Central memory CD8-positive, alpha-beta T cell (primary cell): ENCODE measurements around the gene MRPS34.

Experiments used
- ATAC-seq: fragments of 150-1000 bp; cut with Tn5 transposase; replicated peaks from 2 replicates; pipeline ENCODE4 v1.10.0; 2022; ENCODE audit warnings: mild to moderate bottlenecking, moderate FRiP score, moderate number of reproducible peaks; ENCODE audit not compliant: poor library complexity, severe bottlenecking; ENCODE audit errors: extremely low read depth
- DNase-seq, 2 donors: peaks; one replicate each; pipeline ENCODE4 v3.0.0; 2021; ENCODE audit warnings: low spot score in 2 of 2
- H3K27ac Mint-ChIP-seq: one replicate; pipeline ENCODE4 v1.8.0; 2022; ENCODE audit warnings: low read depth, mild to moderate bottlenecking, moderate library complexity, mixed read lengths
- H3K27me3 Mint-ChIP-seq: one replicate; pipeline ENCODE4 v1.8.0; 2022; ENCODE audit warnings: mixed read lengths
- H3K36me3 Mint-ChIP-seq: one replicate; pipeline ENCODE4 v1.8.0; 2022; ENCODE audit warnings: mild to moderate bottlenecking, moderate library complexity, mixed read lengths; ENCODE audit not compliant: insufficient read depth
- H3K4me1 Mint-ChIP-seq: one replicate; pipeline ENCODE4 v1.8.0; 2022; ENCODE audit warnings: mixed read lengths
- H3K4me3 Mint-ChIP-seq: one replicate; pipeline ENCODE4 v1.8.0; 2022; ENCODE audit warnings: mild to moderate bottlenecking, moderate library complexity, mixed read lengths
- H3K9me3 Mint-ChIP-seq: one replicate; pipeline ENCODE4 v1.8.0; 2022; ENCODE audit warnings: mixed read lengths

MRPS34 gene

GRCh38 chr16:1776672-1776955, 3.7 kb upstream of the MRPS34 start:
- Mint-ChIP-seq H3K4me3 (no peak overlapping the region), H3K4me1 (peaks cover 14% of the 10 kb centered on the region), H3K27ac (no peak overlapping the region), H3K27me3 (no peaks in the 10 kb centered on the region), H3K9me3 (no peaks in the 10 kb centered on the region), H3K36me3 (peaks cover 31% of the 10 kb centered on the region)
- no peak for DNase-seq
- ATAC-seq = no peak

DNA sequence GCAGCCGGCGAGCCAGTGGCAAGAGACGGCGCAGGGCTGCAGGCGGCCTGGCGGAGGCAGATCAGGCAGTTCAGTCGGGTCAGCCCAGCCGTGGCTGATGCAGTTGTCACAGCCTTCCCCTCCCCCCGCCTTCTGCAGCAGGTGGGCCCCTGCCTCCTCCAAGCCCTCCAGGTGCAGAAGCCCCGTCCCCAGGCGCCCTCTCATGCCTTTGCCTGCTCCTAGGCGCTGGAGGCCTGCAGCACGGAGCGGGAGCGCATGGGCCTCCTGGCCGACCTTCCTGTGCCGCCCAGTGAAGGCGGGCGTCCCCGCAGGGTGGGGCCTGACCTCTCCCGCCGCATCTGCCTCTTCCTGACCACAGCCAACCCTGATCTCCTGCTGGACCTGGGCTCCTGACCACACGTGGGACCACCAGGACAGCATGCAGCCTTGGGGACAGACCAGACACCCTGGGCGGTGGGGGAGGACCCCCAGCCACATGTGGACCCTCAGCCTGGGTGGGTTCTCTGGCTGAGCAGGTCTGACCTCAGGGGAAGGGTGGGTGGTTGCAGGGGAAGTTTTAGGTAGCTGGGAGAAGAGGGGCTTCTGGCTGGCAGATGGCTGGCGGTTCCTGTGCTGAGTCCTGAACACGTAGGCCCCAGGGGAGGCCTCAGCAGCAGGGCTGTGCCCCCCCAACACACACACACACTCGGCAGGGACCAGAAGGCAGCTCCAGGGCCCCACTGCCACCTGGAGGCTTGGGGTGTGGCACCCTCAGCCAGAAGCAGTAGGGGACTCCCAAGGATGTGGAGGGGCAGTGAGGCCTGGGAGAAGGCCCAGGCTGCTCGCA, 3.1 kb upstream of the MRPS34 start:
- ATAC-seq = no peak
- peaks cover 8% of the 10 kb centered on the region for H3K4me1 Mint-ChIP-seq

GRCh38 chr16:1775006-1775845, 2.3 kb upstream of the MRPS34 start:
- ATAC-seq (no peak), DNase-seq (no peak)
- Mint-ChIP-seq H3K9me3 (no peaks in the 10 kb centered on the region), H3K27ac (no peak overlapping the region), H3K27me3 (no peaks in the 10 kb centered on the region), H3K4me3 (peak overlapping the region; percentile 29), H3K36me3 (peaks cover 31% of the 10 kb centered on the region), H3K4me1 (peaks cover 9% of the 10 kb centered on the region)

More for the DNA sequence above, 3.1 kb upstream of the MRPS34 start:
- no peak for DNase-seq
- Mint-ChIP-seq H3K27ac (no peak overlapping the region), H3K9me3 (no peaks in the 10 kb centered on the region), H3K27me3 (no peaks in the 10 kb centered on the region), H3K36me3 (peaks cover 31% of the 10 kb centered on the region), H3K4me3 (no peak overlapping the region)

DNA sequence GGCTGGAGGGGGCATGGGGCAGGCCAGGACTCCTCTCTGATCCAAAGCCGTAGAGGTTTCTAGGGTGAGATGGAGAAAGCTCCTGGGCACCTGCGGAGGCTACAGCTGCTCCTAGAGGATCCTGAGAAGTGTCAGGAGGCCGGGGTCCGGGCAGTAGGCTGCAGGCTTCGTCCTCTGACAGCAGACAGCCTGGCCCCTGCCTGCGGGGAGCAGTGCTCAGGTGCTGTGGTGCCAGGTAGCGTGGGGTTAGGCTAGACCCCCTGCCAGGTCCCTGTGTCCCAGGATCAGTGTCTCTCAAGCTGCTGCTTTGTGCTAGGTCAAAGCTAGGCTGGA, 1.5 kb upstream of the MRPS34 start:
- Mint-ChIP-seq H3K36me3 (peaks cover 31% of the 10 kb centered on the region), H3K4me3 (peak overlapping the region; percentile 29), H3K27ac (no peak overlapping the region), H3K27me3 (no peaks in the 10 kb centered on the region), H3K9me3 (no peaks in the 10 kb centered on the region), H3K4me1 (peaks cover 14% of the 10 kb centered on the region)
- DNase-seq (no peak), ATAC-seq (no peak)

DNA sequence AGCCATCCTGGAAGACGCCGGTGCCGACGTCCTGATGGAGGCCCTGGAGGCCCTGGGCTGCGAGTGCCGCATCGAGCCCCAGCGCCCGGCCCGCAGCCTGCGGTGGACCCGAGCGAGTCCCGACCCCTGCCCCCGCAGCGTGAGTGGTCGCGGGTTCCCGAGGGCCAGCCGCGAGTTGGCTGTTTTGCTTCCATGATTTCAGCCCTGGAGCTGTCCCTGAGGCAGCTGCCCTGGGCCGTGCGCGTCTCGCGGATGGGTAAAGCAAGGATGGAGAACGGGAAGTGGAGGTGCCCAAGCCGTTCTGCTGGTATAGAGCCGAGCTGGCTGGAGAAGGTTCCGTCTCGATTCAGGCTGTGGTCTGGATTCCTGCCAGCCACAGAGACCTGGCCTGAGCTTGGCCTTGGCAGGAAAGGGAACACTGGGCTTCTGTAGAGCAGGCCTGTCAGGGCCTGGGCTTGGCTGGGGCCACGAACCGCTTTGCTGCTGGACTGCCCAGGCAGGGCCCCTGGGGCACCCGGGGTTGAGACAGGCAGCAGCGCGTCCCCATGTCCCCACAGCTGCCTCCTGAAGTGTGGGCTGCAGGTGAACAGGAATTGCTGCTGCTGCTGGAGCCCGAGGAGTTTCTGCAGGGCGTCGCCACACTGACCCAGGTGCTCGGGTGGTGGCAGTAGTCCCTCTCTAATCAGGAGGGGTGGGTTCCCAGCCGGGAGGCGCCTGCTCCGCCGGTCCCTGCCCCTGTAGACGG, 941 bp upstream of the MRPS34 start:
- Mint-ChIP-seq H3K9me3 (no peaks in the 10 kb centered on the region), H3K4me3 (peak overlapping the region; percentile 99), H3K4me1 (peaks cover 14% of the 10 kb centered on the region), H3K27me3 (no peaks in the 10 kb centered on the region), H3K36me3 (peaks cover 30% of the 10 kb centered on the region), H3K27ac (no peak overlapping the region)
- ATAC-seq (peak; percentile 7), DNase-seq (no peak)

GRCh38 chr16:1772362-1772907, 499 bp downstream of the MRPS34 start, which contains the start of gene EME2:
Gene EME2, plus strand, starts transcription at chr16:1772810. Its CDS starts 418 bp downstream, at chr16:1773228.
- ATAC-seq (peak; percentile 11), DNase-seq (peak in 1 of 2 donors; percentile 26)
- H3K27me3 Mint-ChIP-seq = no peaks in the 10 kb centered on the region
- peaks cover 30% of the 10 kb centered on the region for H3K36me3 Mint-ChIP-seq
- H3K4me3 Mint-ChIP-seq = peak within 1 kb of the TSS; percentile 99
- no peaks in the 10 kb centered on the region for H3K9me3 Mint-ChIP-seq
- peak within 1 kb of the TSS; percentile 94 for H3K27ac Mint-ChIP-seq
- peaks cover 14% of the 10 kb centered on the region for H3K4me1 Mint-ChIP-seq

DNA sequence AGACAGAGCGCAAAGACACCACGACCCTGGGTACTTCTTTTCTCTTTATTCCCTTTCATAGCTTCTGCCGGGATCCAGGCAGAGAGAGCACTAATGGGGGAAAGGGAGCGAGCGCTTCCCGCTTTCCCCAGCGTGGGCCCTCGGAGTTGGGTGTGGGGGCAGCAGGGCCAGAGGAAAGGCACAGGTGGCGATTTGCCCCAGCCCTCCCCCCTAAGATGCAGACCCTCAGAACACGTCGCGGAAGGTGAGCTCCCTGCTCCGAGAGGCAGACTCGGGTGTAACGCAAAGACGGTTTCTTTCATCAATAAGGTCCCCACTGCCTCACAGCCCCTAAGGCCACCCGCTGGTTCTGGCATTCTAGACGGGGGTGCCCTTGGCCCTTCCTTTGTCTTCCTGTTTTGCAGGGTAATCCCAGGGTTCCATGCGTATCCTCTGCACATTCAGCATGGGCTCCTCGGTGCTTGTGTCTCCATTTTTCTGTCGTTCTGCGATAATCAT, 1.0 kb downstream of the MRPS34 start:
- ATAC-seq (no peak), DNase-seq (no peak)
- H3K9me3 Mint-ChIP-seq = no peaks in the 10 kb centered on the region

DNA sequence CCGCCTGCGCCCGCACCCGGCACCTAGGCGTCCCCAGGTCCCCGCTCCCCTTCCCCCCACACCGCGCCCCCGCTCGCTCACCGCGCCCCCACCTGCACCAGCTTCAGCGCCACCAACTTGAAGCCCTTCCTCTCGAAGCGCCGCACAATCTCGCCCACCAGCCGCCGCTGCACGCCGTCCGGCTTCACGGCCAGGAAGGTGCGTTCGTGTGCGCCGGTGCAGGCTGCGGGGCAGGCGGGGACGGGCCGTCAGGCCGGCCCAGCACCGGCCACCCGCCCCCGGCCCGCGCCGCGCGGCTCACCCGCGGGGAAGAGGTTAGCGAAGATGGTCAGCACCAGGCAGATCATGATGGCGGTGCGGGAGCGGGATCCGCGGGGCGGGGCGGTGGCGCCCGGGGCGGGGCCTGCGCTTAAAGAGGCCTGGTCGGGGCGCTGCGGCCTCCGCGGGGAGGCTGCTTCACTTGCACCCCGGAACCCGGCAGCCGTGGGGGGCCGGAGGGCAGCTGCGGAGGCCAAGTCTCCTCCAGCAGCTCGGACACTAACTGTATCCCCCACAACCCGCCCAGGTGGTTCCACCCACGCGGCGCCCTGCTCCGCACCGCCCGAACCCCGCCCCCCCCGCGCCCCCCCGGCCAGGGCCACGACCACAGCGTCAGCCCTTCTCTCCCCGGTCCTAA, 1.6 kb downstream of the MRPS34 start, which contains the start of gene NME3:
TSS of gene NME3 (minus strand) at position 356 of the 676 bp plus-strand sequence. CDS start at position 347, 9 bp downstream.
- H3K4me1 Mint-ChIP-seq = peaks cover 14% of the 10 kb centered on the region
- H3K36me3 Mint-ChIP-seq = peaks cover 27% of the 10 kb centered on the region
- H3K4me3 Mint-ChIP-seq = peak within 1 kb of the TSS; percentile 99
- DNase-seq (peak; percentile 61 to 63), ATAC-seq (peak; percentile 54)
- peak within 1 kb of the TSS; percentile 94 for H3K27ac Mint-ChIP-seq
- H3K27me3 Mint-ChIP-seq = no peaks in the 10 kb centered on the region
- no peaks in the 10 kb centered on the region for H3K9me3 Mint-ChIP-seq

More for the DNA sequence above, 1.0 kb downstream of the MRPS34 start:
- peaks cover 30% of the 10 kb centered on the region for H3K36me3 Mint-ChIP-seq
- peak overlapping the region; percentile 94 for H3K27ac Mint-ChIP-seq
- H3K27me3 Mint-ChIP-seq = no peaks in the 10 kb centered on the region
- H3K4me3 Mint-ChIP-seq = peak overlapping the region; percentile 99
- peaks cover 14% of the 10 kb centered on the region for H3K4me1 Mint-ChIP-seq

GRCh38 chr16:1770328-1771187, 2.4 kb downstream of the MRPS34 start:
- DNase-seq = peak in 1 of 2 donors; percentile 35
- peaks cover 27% of the 10 kb centered on the region for H3K36me3 Mint-ChIP-seq
- peak; percentile 20 for ATAC-seq
- peak overlapping the region; percentile 78 for H3K27ac Mint-ChIP-seq
- H3K4me1 Mint-ChIP-seq = peaks cover 14% of the 10 kb centered on the region
- H3K4me3 Mint-ChIP-seq = peak overlapping the region; percentile 99
- H3K9me3 Mint-ChIP-seq = no peaks in the 10 kb centered on the region
- no peaks in the 10 kb centered on the region for H3K27me3 Mint-ChIP-seq

- ATAC-seq = no peak
- Mint-ChIP-seq H3K27ac (peak overlapping the region; percentile 78), H3K36me3 (peaks cover 27% of the 10 kb centered on the region), H3K9me3 (no peaks in the 10 kb centered on the region), H3K4me3 (peak overlapping the region; percentile 99), H3K27me3 (no peaks in the 10 kb centered on the region), H3K4me1 (peaks cover 14% of the 10 kb centered on the region)
- DNase-seq = no peak
Observed at GRCh38 chr16:1769402-1770300, 3.3 kb downstream of the MRPS34 start.
